Glomerular endothelial cell (primary cell): ENCODE results near the gene SEMG2. TPM values are rescaled to one million over a fixed set of nuclear protein-coding genes. Genes with fewer than 3 reads are reported as not detected.

Experiments
- DNase-seq: peaks from one replicate; pipeline ENCODE4 v3.0.0-alpha.2; 2011; ENCODE audit warnings: low read depth, low spot score; ENCODE audit errors: extremely low read depth
- total RNA-seq: library from RNA; depleted of rRNA; stranded (reverse); fragments of >200 nt; gene quantifications from 2 replicates; pipeline ENCODE4 v1.2.3, GENCODE V29; 2015

The SEMG2 gene
- total RNA-seq, 1 donor from 2014 or later = not detected

GRCh38 chr20:45226287-45226686 lies 5.1 kb downstream of the SEMG2 start:
- DNase-seq = no peak

GRCh38 chr20:45229264-45230056 lies 8.3 kb downstream of the SEMG2 start:
- DNase-seq = no peak

GRCh38 chr20:45230631-45231030 lies 9.5 kb downstream of the SEMG2 start:
- DNase-seq = no peak

GRCh38 chr20:45235995-45236394 lies 14.8 kb downstream of the SEMG2 start:
- no peak for DNase-seq

- no peak for DNase-seq
Measured at GRCh38 chr20:45238139-45238538, 17.0 kb downstream of the SEMG2 start.

- DNase-seq = no peak
Measured at GRCh38 chr20:45246109-45246508, 24.9 kb downstream of the SEMG2 start.

- DNase-seq = no peak
Measured at GRCh38 chr20:45247865-45248264, 26.7 kb downstream of the SEMG2 start.

- no peak for DNase-seq
Measured at GRCh38 chr20:45248609-45249008, 27.4 kb downstream of the SEMG2 start.

GRCh38 chr20:45251884-45252560 lies 30.8 kb downstream of the SEMG2 start:
- no peak for DNase-seq

- no peak for DNase-seq
Measured at GRCh38 chr20:45253261-45253660, 32.1 kb downstream of the SEMG2 start.

- DNase-seq = no peak
Measured at GRCh38 chr20:45254383-45255262, 33.5 kb downstream of the SEMG2 start, which contains the start of gene SLPI. SLPI (minus strand) TSS chr20:45254564; CDS start chr20:45254543, 21 bp downstream.

GRCh38 chr20:45257161-45257560 lies 36.0 kb downstream of the SEMG2 start:
- DNase-seq = no peak

GRCh38 chr20:45257711-45258110 lies 36.5 kb downstream of the SEMG2 start:
- no peak for DNase-seq

GRCh38 chr20:45258259-45258658 lies 37.1 kb downstream of the SEMG2 start:
- no peak for DNase-seq

GRCh38 chr20:45258664-45259063 lies 37.5 kb downstream of the SEMG2 start:
- DNase-seq = no peak

- DNase-seq = no peak
Measured at GRCh38 chr20:45263556-45264266, 42.5 kb downstream of the SEMG2 start.

GRCh38 chr20:45266977-45267376 lies 45.8 kb downstream of the SEMG2 start:
- DNase-seq = no peak

GRCh38 chr20:45268531-45268930 lies 47.4 kb downstream of the SEMG2 start:
- no peak for DNase-seq

- no peak for DNase-seq
Measured at GRCh38 chr20:45269056-45269455, 47.9 kb downstream of the SEMG2 start.

GRCh38 chr20:45269754-45270270 lies 48.6 kb downstream of the SEMG2 start:
- no peak for DNase-seq
